PC-3 (cell line): ENCODE data around the gene MLN. TPM values are rescaled to one million over a fixed set of nuclear protein-coding genes. Genes with fewer than 3 reads are reported as not detected.

Experiments
- ATAC-seq: fragments of 200-7000 bp; cut with Tn5 transposase; 2 replicates; pipeline ENCODE4 v1.9.1; 2020; ENCODE audit warnings: mild to moderate bottlenecking, moderate library complexity
- BruUV-seq: library from RNA; stranded (reverse); fragments of 400-500 nt; replicated peaks from 2 replicates; lab custom pipeline; 2021; lab: Mats Ljungman, UMichigan
- CTCF ChIA-PET: fragments of 300-600 bp; sonication (Branson Sonifier 250); formaldehyde crosslinking; loops from one replicate; lab custom pipeline; 2022; ENCODE audit warnings: antibody characterized with exemption; lab: Charles Lee
- POLR2A ChIA-PET: fragments of 300-600 bp; sonication (Branson Sonifier 250); formaldehyde crosslinking; loops from one replicate; lab custom pipeline; 2022; ENCODE audit warnings: antibody characterized with exemption; ENCODE audit not compliant: unreplicated experiment; lab: Charles Lee
- DNase-seq: peaks from one replicate; pipeline ENCODE4 v3.0.0-alpha.2; 2015
- H2AFZ ChIP-seq: fragments of 300-600 bp; sonication (generic); 2 replicates; pipeline ENCODE4 v1.6.0; 2016; ENCODE audit warnings: antibody characterized with exemption, low read length
- H3F3A ChIP-seq: fragments of 300-600 bp; sonication (generic); one replicate; pipeline ENCODE4 v1.6.0; 2017; ENCODE audit warnings: antibody characterized with exemption, low read length, control low read depth, mild to moderate bottlenecking; ENCODE audit not compliant: unreplicated experiment
- H3K27ac ChIP-seq: fragments of 300-600 bp; sonication (generic); 2 replicates; pipeline ENCODE4 v1.5.1; 2016; ENCODE audit warnings: mild to moderate bottlenecking, low read length
- H3K27me3 ChIP-seq: fragments of 300-600 bp; sonication (generic); 2 replicates; pipeline ENCODE4 v1.6.1; 2016; ENCODE audit warnings: low read length, mixed read lengths
- H3K36me3 ChIP-seq: fragments of 300-600 bp; sonication (generic); 2 replicates; pipeline ENCODE4 v1.6.1; 2016; ENCODE audit warnings: low read depth, mixed run types, low read length, mixed read lengths
- H3K4me1 ChIP-seq: fragments of 300-600 bp; sonication (generic); 2 replicates; pipeline ENCODE4 v1.5.1; 2016; ENCODE audit warnings: low read length; ENCODE audit not compliant: insufficient read depth
- H3K4me2 ChIP-seq: fragments of 300-600 bp; sonication (generic); 2 replicates; pipeline ENCODE4 v1.6.0; 2016; ENCODE audit warnings: low read length
- H3K4me3 ChIP-seq: fragments of 300-600 bp; sonication (generic); 2 replicates; pipeline ENCODE4 v1.5.1; 2016; ENCODE audit warnings: mild to moderate bottlenecking, low read length, mixed read lengths
- H3K79me2 ChIP-seq: fragments of 300-600 bp; sonication (generic); 2 replicates; pipeline ENCODE4 v1.6.1; 2017; ENCODE audit warnings: low read length, mixed read lengths
- H3K9ac ChIP-seq: fragments of 300-600 bp; sonication (generic); 2 replicates; pipeline ENCODE4 v1.6.0; 2016; ENCODE audit warnings: mild to moderate bottlenecking, low read length
- H3K9me2 ChIP-seq: fragments of 300-600 bp; sonication (generic); replicated peaks from 2 replicates; pipeline ENCODE4 v1.6.1; 2016; ENCODE audit warnings: mixed run types, low read length, mixed read lengths
- H3K9me3 ChIP-seq: fragments of 300-600 bp; sonication (generic); 2 replicates; pipeline ENCODE4 v1.6.1; 2016; ENCODE audit warnings: low read length, mixed read lengths
- H4K20me1 ChIP-seq: fragments of 300-600 bp; sonication (generic); 2 replicates; pipeline ENCODE4 v1.6.1; 2016; ENCODE audit warnings: low read length, mixed read lengths
- CTCF ChIP-seq: fragments of 300-600 bp; sonication (generic); conservative IDR thresholded peaks from 2 replicates; pipeline ENCODE4 v1.5.1; 2017; ENCODE audit warnings: antibody characterized with exemption, low read depth, mild to moderate bottlenecking, low read length
- EZH2 ChIP-seq: fragments of 300-600 bp; sonication (generic); IDR thresholded peaks from one replicate; pipeline ENCODE4 v1.6.1; 2017; ENCODE audit warnings: antibody characterized with exemption, mild to moderate bottlenecking, low read length; ENCODE audit not compliant: unreplicated experiment
- EZH2phosphoT487 ChIP-seq: fragments of 300-600 bp; sonication (generic); IDR thresholded peaks from 2 replicates; pipeline ENCODE4 v1.6.1; 2018; ENCODE audit warnings: mild to moderate bottlenecking, antibody characterized with exemption, low read length, borderline replicate concordance
- intact Hi-C: fragments of 100-400 bp; cut with micrococcal nuclease; formaldehyde crosslinking; loops from 2 replicates; pipeline ENCODE4 v1.9.0; 2023
- total RNA-seq: library from RNA; depleted of rRNA; stranded (reverse); fragments of >200 nt; gene quantifications from 2 replicates; pipeline ENCODE4 v1.2.3, GENCODE V29; 2014

Gene MLN
- total RNA-seq, 1 experiment from 2014 or later = not detected

- peaks cover 3% of the 10 kb centered on the region; the same call in 1 of the 2 replicates for H3K27me3 ChIP-seq
- H3K4me2 ChIP-seq = no peak overlapping the region
- intact Hi-C loops = no loop called here
- POLR2A ChIA-PET = no interaction called here
- ATAC-seq (no peak), DNase-seq (no peak)
- no peaks in the 10 kb centered on the region for H4K20me1 ChIP-seq
- no peak overlapping the region for H3K4me3 ChIP-seq
- H3K4me1 ChIP-seq = peaks cover 5% of the 10 kb centered on the region; the same call in 1 of the 2 replicates
- CTCF ChIA-PET = interaction anchor here (0.6 kb wide), 1 partner anchor 666 kb away, joined by 4 read pairs; no protein-coding TSS in a partner anchor
- peaks cover 3% of the 10 kb centered on the region for H3K79me2 ChIP-seq
- H3K9me3 ChIP-seq = no peaks in the 10 kb centered on the region
- no peak overlapping the region for H2AFZ ChIP-seq
- H3K36me3 ChIP-seq = no peaks in the 10 kb centered on the region
- no peaks in the 10 kb centered on the region for H3F3A ChIP-seq
- no peak overlapping the region for H3K9ac ChIP-seq
- TF ChIP-seq CTCF (no peak), EZH2 (no peak), EZH2phosphoT487 (no peak)
- H3K27ac ChIP-seq = no peak overlapping the region
- H3K9me2 ChIP-seq = no peaks in the 10 kb centered on the region
- BruUV-seq = no TSS peak
Measured at GRCh38 chr6:33792981-33793380, 10.8 kb downstream of the MLN start.

- Histone ChIP-seq H3F3A (no peaks in the 10 kb centered on the region), H3K27me3 (peaks cover 3% of the 10 kb centered on the region; the same call in 1 of the 2 replicates), H3K4me1 (peaks cover 19% of the 10 kb centered on the region), H3K79me2 (peaks cover 17% of the 10 kb centered on the region), H3K9ac (no peak overlapping the region), H3K36me3 (no peaks in the 10 kb centered on the region), H3K4me3 (no peak overlapping the region), H3K27ac (no peak overlapping the region), H3K4me2 (no peak overlapping the region), H3K9me2 (no peaks in the 10 kb centered on the region), H4K20me1 (no peaks in the 10 kb centered on the region), H3K9me3 (no peaks in the 10 kb centered on the region), H2AFZ (no peak overlapping the region)
- intact Hi-C loops = no loop called here
- no TSS peak for BruUV-seq
- ChIA-PET POLR2A (no interaction called here), CTCF (no interaction called here)
- DNase-seq (no peak), ATAC-seq (no peak)
- TF ChIP-seq EZH2phosphoT487 = no peak
- no peak for TF ChIP-seq CTCF
- no peak for TF ChIP-seq EZH2
Measured at GRCh38 chr6:33791620-33792019, 12.2 kb downstream of the MLN start.

DNA sequence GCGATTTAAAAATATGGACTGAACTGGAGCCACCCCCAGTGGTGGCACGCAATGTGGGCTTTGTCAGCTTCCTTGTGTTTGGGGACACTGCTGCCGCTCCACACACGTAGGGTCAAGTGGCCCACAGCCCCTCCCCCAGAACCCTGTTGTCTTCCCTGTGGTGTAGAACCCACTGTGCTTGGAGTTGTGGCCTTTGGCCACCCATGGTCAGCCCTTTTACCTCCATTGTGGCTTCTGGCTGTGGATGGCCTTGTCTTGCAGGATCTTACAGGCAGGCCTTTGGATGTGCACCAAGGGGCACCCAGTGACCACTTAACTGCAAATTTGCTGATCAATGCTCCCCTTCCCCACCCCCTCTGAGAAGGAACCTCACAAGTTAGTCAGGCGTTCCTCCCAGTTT, 12.9 kb downstream of the MLN start:
- no peak overlapping the region for H3K4me2 ChIP-seq
- no peaks in the 10 kb centered on the region for H3K9me2 ChIP-seq
- no peak overlapping the region for H3K9ac ChIP-seq
- ChIA-PET POLR2A (no interaction called here), CTCF (no interaction called here)
- H3F3A ChIP-seq = no peaks in the 10 kb centered on the region
- no peak for DNase-seq
- no peak for ATAC-seq
- H3K79me2 ChIP-seq = peaks cover 24% of the 10 kb centered on the region
- H3K27me3 ChIP-seq = peaks cover 3% of the 10 kb centered on the region; the same call in 1 of the 2 replicates
- H3K36me3 ChIP-seq = no peaks in the 10 kb centered on the region
- H3K9me3 ChIP-seq = no peaks in the 10 kb centered on the region
- H3K4me1 ChIP-seq = peaks cover 26% of the 10 kb centered on the region
- H3K27ac ChIP-seq = no peak overlapping the region
- intact Hi-C loops = no loop called here
- H3K4me3 ChIP-seq = no peak overlapping the region
- no TSS peak for BruUV-seq
- TF ChIP-seq CTCF = no peak
- no peak for TF ChIP-seq EZH2
- TF ChIP-seq EZH2phosphoT487 = no peak
- no peaks in the 10 kb centered on the region for H4K20me1 ChIP-seq
- H2AFZ ChIP-seq = no peak overlapping the region
